B cell (primary cell): ENCODE measurements around the gene EFHB. TPM values are rescaled to one million over a fixed set of nuclear protein-coding genes. Genes with fewer than 3 reads are reported as not detected.

Experiments used
- ATAC-seq: fragments of 200-7000 bp; cut with Tn5 transposase; one replicate; pipeline ENCODE4 v1.10.0; 2021; ENCODE audit warnings: low read depth, mild to moderate bottlenecking, moderate number of reproducible peaks, moderate library complexity
- CTCF ChIA-PET: fragments of 350-600 bp; sonication (Branson Sonifier 250); formaldehyde crosslinking; loops from one replicate; lab custom pipeline; 2021; ENCODE audit warnings: antibody characterized with exemption, inconsistent platforms; lab: Charles Lee
- POLR2A ChIA-PET: fragments of 350-600 bp; sonication (Branson Sonifier 250); formaldehyde crosslinking; loops from one replicate; lab custom pipeline; 2021; ENCODE audit warnings: antibody characterized with exemption; lab: Charles Lee
- DNase-seq: peaks from one replicate; pipeline ENCODE4 v3.0.0; 2013
- H2AFZ ChIP-seq: 2 replicates; pipeline ENCODE4 v1.6.1; 2012; ENCODE audit warnings: mild to moderate bottlenecking, low read depth, low read length; ENCODE audit not compliant: insufficient read depth, poor library complexity, severe bottlenecking
- H3K27ac ChIP-seq, 2 donors: 1 replicate in 1 of 2; 2 replicates in 1 of 2; pipeline ENCODE4 v1.5.1; 2012 to 2013; ENCODE audit warnings: low read length in 2 of 2, mild to moderate bottlenecking in 2 of 2, moderate library complexity in 1 of 2
- H3K27me3 ChIP-seq, 4 experiments: fragments of 200-600 bp in 1 of 4; sonication (generic) in 1 of 4; replicated peaks in 1 of 4; 1 replicate in 2 of 4; 2 replicates in 2 of 4; pipeline versions ENCODE4 v1.6.1 to v1.7.0; 2013 to 2016; ENCODE audit warnings: low read length in 3 of 4, mild to moderate bottlenecking in 2 of 4, mixed read lengths in 1 of 4, moderate library complexity in 1 of 4; ENCODE audit not compliant: insufficient read depth in 4 of 4, control insufficient read depth in 3 of 4; ENCODE audit errors: control extremely low read depth in 1 of 4
- H3K36me3 ChIP-seq, 2 experiments: replicated peaks in 1 of 2; 1 replicate in 1 of 2; 2 replicates in 1 of 2; pipeline versions ENCODE4 v1.6.1 to v1.7.1; 2013; ENCODE audit warnings: low read length in 1 of 2; ENCODE audit not compliant: insufficient read depth in 2 of 2, control insufficient read depth in 1 of 2; ENCODE audit errors: control extremely low read depth in 1 of 2, extremely low read depth in 1 of 2
- H3K4me1 ChIP-seq, 2 donors: fragments of 200-600 bp in 1 of 2; sonication (generic) in 1 of 2; 1 replicate in 1 of 2; 2 replicates in 1 of 2; pipeline versions ENCODE4 v1.5.1 to v1.6.1; 2013 to 2017; ENCODE audit warnings: low read length in 2 of 2; ENCODE audit not compliant: control insufficient read depth in 2 of 2, insufficient read depth in 2 of 2
- H3K4me2 ChIP-seq: replicated peaks from 2 replicates; pipeline ENCODE3; 2012; ENCODE audit warnings: mild to moderate bottlenecking, low read depth, low read length; ENCODE audit not compliant: poor library complexity, severe bottlenecking
- H3K4me3 ChIP-seq, 5 experiments: fragments of 200-600 bp in 1 of 5; sonication (generic) in 1 of 5; 1 replicate in 3 of 5; 2 replicates in 2 of 5; pipeline versions ENCODE4 v1.5.1 to v1.7.0; 2011 to 2016; ENCODE audit warnings: low read length in 4 of 5, mild to moderate bottlenecking in 4 of 5, low read depth in 2 of 5, control low read depth in 1 of 5, moderate library complexity in 1 of 5; ENCODE audit not compliant: insufficient read depth in 1 of 5; ENCODE audit errors: control extremely low read depth in 1 of 5, extremely low read depth in 1 of 5
- H3K79me2 ChIP-seq: fragments of 200-600 bp; sonication (generic); one replicate; pipeline ENCODE4 v1.6.0; 2016; ENCODE audit warnings: low read length; ENCODE audit not compliant: control insufficient read depth, insufficient read depth
- H3K9ac ChIP-seq: fragments of 200-600 bp; sonication (generic); 2 replicates; pipeline ENCODE4 v1.6.1; 2017; ENCODE audit warnings: mild to moderate bottlenecking, low read length, moderate library complexity
- H3K9me3 ChIP-seq, 3 donors: one replicate each; pipeline versions ENCODE4 v1.6.1 to v1.7.1; 2013; ENCODE audit warnings: low read length in 2 of 3; ENCODE audit not compliant: control insufficient read depth in 2 of 3, insufficient read depth in 1 of 3; ENCODE audit errors: control extremely low read depth in 1 of 3
- H4K20me1 ChIP-seq: 2 replicates; pipeline ENCODE4 v1.6.0; 2012; ENCODE audit warnings: mild to moderate bottlenecking, low read length; ENCODE audit not compliant: insufficient read depth, control insufficient read depth, poor library complexity, severe bottlenecking
- H3K27ac Mint-ChIP-seq: one replicate; pipeline ENCODE4 v1.8.0; 2021; ENCODE audit warnings: mixed read lengths
- H3K27me3 Mint-ChIP-seq: one replicate; pipeline ENCODE4 v1.8.0; 2021; ENCODE audit warnings: mixed read lengths
- H3K4me1 Mint-ChIP-seq: one replicate; pipeline ENCODE4 v1.8.0; 2021; ENCODE audit warnings: mixed read lengths
- H3K4me3 Mint-ChIP-seq: one replicate; pipeline ENCODE4 v1.8.0; 2021; ENCODE audit warnings: mixed read lengths
- H3K9me3 Mint-ChIP-seq: one replicate; pipeline ENCODE4 v1.8.0; 2022; ENCODE audit warnings: mixed read lengths; ENCODE audit not compliant: insufficient read depth
- CTCF ChIP-seq: fragments of 200-600 bp; IDR thresholded peaks from one replicate; pipeline ENCODE4 v1.8.0; 2022; ENCODE audit warnings: antibody characterized with exemption, mild to moderate bottlenecking
- EZH2 ChIP-seq: IDR thresholded peaks from 2 replicates; pipeline ENCODE4 v1.6.1; 2012; ENCODE audit warnings: borderline replicate concordance, low read depth, mild to moderate bottlenecking, moderate library complexity, low read length; ENCODE audit not compliant: insufficient read depth, poor library complexity, severe bottlenecking
- WGBS: methylation state at CpG from one replicate; pipeline ENCODE4 v1.1.5; 2013; ENCODE audit warnings: missing lambda C conversion rate; ENCODE audit not compliant: insufficient coverage; 5-methylcytosine and 5-hydroxymethylcytosine counted together
- intact Hi-C: fragments of 100-400 bp; cut with micrococcal nuclease; formaldehyde crosslinking; loops from one replicate; pipeline ENCODE4 v1.10.0; 2022
- polyA plus RNA-seq: library from polyadenylated mRNA; depleted of rRNA; stranded (reverse); fragments of >200 nt; gene quantifications from 2 replicates; pipeline ENCODE4 v1.2.3, GENCODE V29; 2012
- total RNA-seq, 2 donors: library from RNA; stranded (reverse); fragments of 120-200 nt in 1 of 2; gene quantifications; 1 replicate in 1 of 2; 2 replicates in 1 of 2; pipeline versions ENCODE4 v1.2.3 to v1.2.4, GENCODE V29; 2013 to 2022

EFHB gene
- total and polyA plus RNA-seq, 2 donors (not counting 1 experiment from before 2014, with no cell fraction given) = 0.74 to 1.3 TPM

- Histone ChIP-seq H2AFZ (no peak overlapping the region), H3K4me3 (no peak overlapping the region), H3K4me1 (peaks cover 0 to 1% of the 10 kb centered on the region in 2 donors), H3K79me2 (peaks cover 13% of the 10 kb centered on the region), H3K27ac (no peak overlapping the region), H3K9me3 (peaks cover 0 to 2% (median 0%) of the 10 kb centered on the region in 3 donors), H4K20me1 (no peaks in the 10 kb centered on the region), H3K9ac (no peak overlapping the region), H3K27me3 (no peaks in the 10 kb centered on the region), H3K4me2 (no peak overlapping the region), H3K36me3 (no peaks in the 10 kb centered on the region)
- ChIA-PET POLR2A (no interaction called here), CTCF (no interaction called here)
- H3K4me3 Mint-ChIP-seq = no peak overlapping the region
- DNase-seq = no peak
- peaks cover 2% of the 10 kb centered on the region for H3K4me1 Mint-ChIP-seq
- H3K27me3 Mint-ChIP-seq = peaks cover 4% of the 10 kb centered on the region
- no peak overlapping the region for H3K27ac Mint-ChIP-seq
- WGBS = 88% methylated on average over 1 of the region's 1 CpG
- no peaks in the 10 kb centered on the region for H3K9me3 Mint-ChIP-seq
- intact Hi-C loops = loop anchor here (10.0 kb wide), 2 partner anchors 716 to 1516 kb away; partner anchors contain the start of gene SATB1
- no peak for ATAC-seq
- TF ChIP-seq EZH2 = no peak
- TF ChIP-seq CTCF = no peak
These were observed 6.6 kb upstream of the EFHB start for GRCh38 chr3:19940643-19941042.

DNA sequence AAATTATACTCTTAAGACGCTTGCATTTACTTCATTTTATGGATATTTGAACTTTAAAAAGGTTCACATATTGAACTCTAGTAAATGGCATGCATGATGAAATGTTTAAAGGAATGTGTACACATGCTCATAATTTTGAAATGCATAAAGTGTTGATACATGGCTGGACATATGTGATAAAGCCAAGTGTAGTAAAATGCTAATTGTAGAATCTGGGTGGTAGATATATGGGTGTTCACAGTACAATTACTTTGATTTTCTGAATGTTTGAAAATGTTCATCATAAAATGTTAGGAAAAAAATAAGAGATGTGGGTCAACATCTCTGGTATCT, 4.2 kb upstream of the EFHB start:
- POLR2A ChIA-PET = no interaction called here
- no peak overlapping the region for H2AFZ ChIP-seq
- H4K20me1 ChIP-seq = no peaks in the 10 kb centered on the region
- peaks cover 4% of the 10 kb centered on the region for H3K27me3 Mint-ChIP-seq
- ATAC-seq = no peak
- H3K27ac ChIP-seq = no peak overlapping the region
- H3K27me3 ChIP-seq = peaks cover 0 to 10% (median 0%) of the 10 kb centered on the region in 4 experiments
- no peaks in the 10 kb centered on the region for H3K79me2 ChIP-seq
- H3K4me1 Mint-ChIP-seq = no peaks in the 10 kb centered on the region
- CTCF ChIA-PET = no interaction called here
- no peak overlapping the region for H3K9ac ChIP-seq
- no peak overlapping the region for H3K4me3 Mint-ChIP-seq
- no peak for TF ChIP-seq EZH2
- no peak for DNase-seq
- H3K4me1 ChIP-seq = no peaks in the 10 kb centered on the region
- peaks cover 0 to 2% (median 2%) of the 10 kb centered on the region in 3 donors for H3K9me3 ChIP-seq
- no peak overlapping the region for H3K4me2 ChIP-seq
- no CpG with 5 or more reads among the region's 1 CpG for WGBS
- H3K4me3 ChIP-seq = no peak overlapping the region
- intact Hi-C loops = no loop called here
- no peaks in the 10 kb centered on the region for H3K9me3 Mint-ChIP-seq
- no peaks in the 10 kb centered on the region for H3K36me3 ChIP-seq
- no peak overlapping the region for H3K27ac Mint-ChIP-seq
